HL-60/S4 treated with retinoic acid at 250 ng/mL for 4 days and 3 days (cell line): ENCODE data around the gene FOCAD.

ENCODE experiments used
- in situ Hi-C: fragments of 300-500 bp; cut with MboI; formaldehyde crosslinking; loops from 2 replicates; pipeline ENCODE4 v1.7.0; 2022; ENCODE audit warnings: low sequenced_read_pairs

Gene FOCAD

GRCh38 chr9:20997503-20998076 lies 313.5 kb downstream of the FOCAD start:
- in situ Hi-C loops: no loop called here

- in situ Hi-C loops: no loop called here
Measured at GRCh38 chr9:21001581-21001980, 317.5 kb downstream of the FOCAD start.

GRCh38 chr9:21002040-21002439 lies 318.0 kb downstream of the FOCAD start:
- in situ Hi-C loops: no loop called here

GRCh38 chr9:21015129-21015815 lies 331.2 kb downstream of the FOCAD start:
- in situ Hi-C loops: no loop called here

- in situ Hi-C loops: no loop called here
Measured at GRCh38 chr9:21015995-21016394, 331.9 kb downstream of the FOCAD start.

GRCh38 chr9:21016701-21017491 lies 332.8 kb downstream of the FOCAD start:
- in situ Hi-C loops: no loop called here

- in situ Hi-C loops: no loop called here
Measured at GRCh38 chr9:21018177-21018576, 334.1 kb downstream of the FOCAD start.

- in situ Hi-C loops: no loop called here
Measured at GRCh38 chr9:21023861-21024260, 339.8 kb downstream of the FOCAD start.

GRCh38 chr9:21027295-21027694 lies 343.2 kb downstream of the FOCAD start:
- in situ Hi-C loops: no loop called here

- in situ Hi-C loops: no loop called here
Measured at GRCh38 chr9:21028466-21028865, 344.4 kb downstream of the FOCAD start.

- in situ Hi-C loops: no loop called here
Measured at GRCh38 chr9:21029661-21030060, 345.6 kb downstream of the FOCAD start.

GRCh38 chr9:21030389-21031035 lies 346.5 kb downstream of the FOCAD start:
- in situ Hi-C loops: no loop called here

- in situ Hi-C loops: no loop called here
Measured at GRCh38 chr9:21031091-21031807, 347.2 kb downstream of the FOCAD start, which contains the start of gene HACD4. HACD4 (minus strand) TSS chr9:21031640; CDS start chr9:21031590, 50 bp downstream.

GRCh38 chr9:21031808-21032183 lies 347.7 kb downstream of the FOCAD start:
- in situ Hi-C loops: no loop called here

- in situ Hi-C loops: no loop called here
Measured at GRCh38 chr9:21037278-21037677, 353.2 kb downstream of the FOCAD start.

- in situ Hi-C loops: no loop called here
Measured at GRCh38 chr9:21039302-21039701, 355.2 kb downstream of the FOCAD start.

- in situ Hi-C loops: no loop called here
Measured at GRCh38 chr9:21042466-21042865, 358.4 kb downstream of the FOCAD start.

GRCh38 chr9:21043841-21044240 lies 359.8 kb downstream of the FOCAD start:
- in situ Hi-C loops: no loop called here
